ENCODE data around the gene CAMK2G. TPM values are rescaled to one million over a fixed set of nuclear protein-coding genes. Genes with fewer than 3 reads are reported as not detected.
A peak's percentile ranks its signal among the peaks of the same experiment; 100 is the strongest.

Gene CAMK2G
- total RNA-seq, 1 experiment from 2014 or later = 41.4 TPM

GRCh38 chr10:73857446-73857845, 16.9 kb downstream of the CAMK2G start:
- TF ChIP-seq REST (IDR thresholded peaks at IDR 0.05; ENCODE audit: insufficient read depth in 1 of 2, low read depth in 2 of 2, low read length in 1 of 2) = no peak
- no peak for TF ChIP-seq SIN3A (IDR thresholded peaks at IDR 0.05; ENCODE audit: borderline replicate concordance, insufficient read depth, low read depth, low read length)
- no peak for TF ChIP-seq POLR2AphosphoS5 (IDR thresholded peaks at IDR 0.05; ENCODE audit: low read depth, low read length)
- POLR2A ChIA-PET = interaction anchor here (0.5 kb wide), 1 partner anchor 206 kb away, joined by 5 read pairs; no protein-coding TSS in a partner anchor
- peaks cover 6% of the 10 kb centered on the region; the same call in 1 of the 2 replicates for H3K36me3 ChIP-seq (ENCODE audit: control insufficient read depth, insufficient read depth, low read length)
- in situ Hi-C loops (cut with HindIII; ENCODE audit: low pct_unique_long_range_greater_than_20kb, low sequenced_read_pairs) = no loop called here
- CTCF ChIA-PET = interaction anchor here (1.9 kb wide), 1 partner anchor 22 kb away, joined by 6 read pairs; no protein-coding TSS in a partner anchor
- H3K4me3 ChIP-seq (ENCODE audit: low read depth in 2 of 2, low read length in 2 of 2) = no peak overlapping the region
- DNase-seq (ENCODE audit: low read depth, low spot score) = no peak
- ATAC-seq = peak; percentile 72
- peaks cover 15% of the 10 kb centered on the region for H3K4me1 ChIP-seq (ENCODE audit: control insufficient read depth, insufficient read depth, low read length)
- peak overlapping the region; percentile 0 for H3K27ac ChIP-seq (ENCODE audit: low read length)
- H3K27me3 ChIP-seq (ENCODE audit: control insufficient read depth, insufficient read depth, low read length) = no peaks in the 10 kb centered on the region
- intact Hi-C loops (cut with micrococcal nuclease; ENCODE audit: unreplicated experiment) = no loop called here
- BruUV-seq (replicated peaks) = no TSS peak
- no peaks in the 10 kb centered on the region for H3K9me3 ChIP-seq (ENCODE audit: control insufficient read depth, insufficient read depth, low read depth, low read length)

- TF ChIP-seq SIN3A (IDR thresholded peaks at IDR 0.05; ENCODE audit: borderline replicate concordance, insufficient read depth, low read depth, low read length) = no peak
- no peak for TF ChIP-seq CTCF (IDR thresholded peaks at IDR 0.05)
- no peak for TF ChIP-seq POLR2AphosphoS5 (IDR thresholded peaks at IDR 0.05; ENCODE audit: low read depth, low read length)
- TF ChIP-seq TCF7L2 (IDR thresholded peaks at IDR 0.05; ENCODE audit: low read depth, low read length) = no peak
- no peak for TF ChIP-seq REST (IDR thresholded peaks at IDR 0.05; ENCODE audit: insufficient read depth in 1 of 2, low read depth in 2 of 2, low read length in 1 of 2)
- Histone ChIP-seq H3K4me3 (ENCODE audit: low read depth in 2 of 2, low read length in 2 of 2) (no peak overlapping the region), H3K36me3 (ENCODE audit: control insufficient read depth, insufficient read depth, low read length) (peaks cover 6% of the 10 kb centered on the region; the same call in 1 of the 2 replicates), H3K9me3 (ENCODE audit: control insufficient read depth, insufficient read depth, low read depth, low read length) (no peaks in the 10 kb centered on the region), H3K4me1 (ENCODE audit: control insufficient read depth, insufficient read depth, low read length) (peaks cover 15% of the 10 kb centered on the region), H3K27ac (ENCODE audit: low read length) (no peak overlapping the region), H3K27me3 (ENCODE audit: control insufficient read depth, insufficient read depth, low read length) (no peaks in the 10 kb centered on the region)
- no TSS peak for BruUV-seq (replicated peaks)
- ChIA-PET CTCF (interaction anchor here (0.6 to 1.9 kb wide), 2 partner anchors 24 to 92 kb away, joined by 6 to 11 read pairs; no protein-coding TSS in a partner anchor), POLR2A (no interaction called here)
- ATAC-seq = no peak
- DNase-seq (ENCODE audit: low read depth, low spot score) = no peak
- intact Hi-C loops (cut with micrococcal nuclease; ENCODE audit: unreplicated experiment) = no loop called here
- in situ Hi-C loops (cut with HindIII; ENCODE audit: low pct_unique_long_range_greater_than_20kb, low sequenced_read_pairs) = no loop called here
Observed at GRCh38 chr10:73856261-73856660, 18.1 kb downstream of the CAMK2G start.

Measured in Panc1 (cell line).